Breast epithelium (tissue), 3 donors: ENCODE data around the gene BBS4.
"Not testable (repeated sequence)": the region's sequence is repeated elsewhere in the genome, so short reads cannot be mapped to it uniquely, and the experiment has no call there.

Experiments
- POLR2AphosphoS5 ChIP-seq, 3 donors: sonication (generic); formaldehyde crosslinking; IDR thresholded peaks; one replicate each; pipeline ENCODE4 v1.6.1; 2017; ENCODE audit warnings: antibody characterized with exemption in 3 of 3
- TF ChIP-seq, protein P1 (sequence below), 3 donors: fragments of 450-650 bp; IDR thresholded peaks; one replicate each; pipeline ENCODE4 v1.5.1; 2016 to 2017; ENCODE audit warnings: antibody characterized with exemption in 3 of 3, mild to moderate bottlenecking in 3 of 3, moderate library complexity in 3 of 3

DNA sequence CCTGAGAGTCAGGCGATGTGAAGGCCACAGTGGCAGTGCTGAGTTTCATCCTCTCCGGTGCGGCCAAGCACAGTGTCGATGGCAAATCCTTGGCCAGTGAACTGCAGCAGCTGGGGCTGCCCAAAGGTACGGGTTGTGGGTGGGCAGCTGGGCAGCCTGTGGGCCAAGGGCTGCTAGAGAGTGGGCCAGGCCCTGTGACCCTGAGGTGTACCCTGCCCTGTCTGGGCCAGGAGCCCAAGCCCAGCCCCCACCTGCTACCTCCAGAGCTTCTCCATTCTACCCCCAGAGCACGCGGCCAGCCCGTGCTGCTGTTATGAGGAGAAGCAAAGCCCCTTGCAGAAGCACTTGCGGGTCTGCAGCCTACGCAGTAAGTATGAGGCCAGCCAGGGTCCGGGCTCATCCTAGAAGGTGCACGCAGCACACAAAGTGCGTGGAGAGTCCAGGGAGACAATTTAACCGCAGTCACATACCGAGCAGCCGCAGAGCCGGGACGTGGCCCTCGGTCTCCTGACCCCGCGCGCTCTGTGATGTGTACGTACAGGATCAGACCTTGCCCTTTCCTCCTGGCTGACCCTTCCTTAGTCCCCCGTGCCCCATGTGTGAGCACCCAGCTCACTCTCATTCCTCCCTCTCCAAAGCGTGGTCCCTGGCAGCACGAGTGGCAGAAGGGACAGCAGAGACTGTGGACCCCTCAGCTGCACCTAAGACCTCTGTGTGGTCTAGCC is 46.1 kb upstream of the BBS4 start:
- TF ChIP-seq, protein P1, sequence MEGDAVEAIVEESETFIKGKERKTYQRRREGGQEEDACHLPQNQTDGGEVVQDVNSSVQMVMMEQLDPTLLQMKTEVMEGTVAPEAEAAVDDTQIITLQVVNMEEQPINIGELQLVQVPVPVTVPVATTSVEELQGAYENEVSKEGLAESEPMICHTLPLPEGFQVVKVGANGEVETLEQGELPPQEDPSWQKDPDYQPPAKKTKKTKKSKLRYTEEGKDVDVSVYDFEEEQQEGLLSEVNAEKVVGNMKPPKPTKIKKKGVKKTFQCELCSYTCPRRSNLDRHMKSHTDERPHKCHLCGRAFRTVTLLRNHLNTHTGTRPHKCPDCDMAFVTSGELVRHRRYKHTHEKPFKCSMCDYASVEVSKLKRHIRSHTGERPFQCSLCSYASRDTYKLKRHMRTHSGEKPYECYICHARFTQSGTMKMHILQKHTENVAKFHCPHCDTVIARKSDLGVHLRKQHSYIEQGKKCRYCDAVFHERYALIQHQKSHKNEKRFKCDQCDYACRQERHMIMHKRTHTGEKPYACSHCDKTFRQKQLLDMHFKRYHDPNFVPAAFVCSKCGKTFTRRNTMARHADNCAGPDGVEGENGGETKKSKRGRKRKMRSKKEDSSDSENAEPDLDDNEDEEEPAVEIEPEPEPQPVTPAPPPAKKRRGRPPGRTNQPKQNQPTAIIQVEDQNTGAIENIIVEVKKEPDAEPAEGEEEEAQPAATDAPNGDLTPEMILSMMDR (IDR thresholded peaks at IDR 0.05): not testable (repeated sequence)
- not testable (repeated sequence) for TF ChIP-seq POLR2AphosphoS5 (IDR thresholded peaks at IDR 0.05)
